Stimulated activated memory B cell treated with anti-CD40 and anti-IgM and Interleukin-4, amounts not matched to agents 10 μg/mL and 1 μg/mL and 100 μg/mL, for 72 hours (primary cell): ENCODE measurements around the gene HOXB2.

Experiments
- ATAC-seq: fragments of 150-1000 bp; cut with Tn5 transposase; 2 replicates; pipeline ENCODE4 v1.10.0; 2021
- H3K27ac Mint-ChIP-seq: one replicate; pipeline ENCODE4 v1.8.0; 2022; ENCODE audit warnings: mild to moderate bottlenecking, mixed read lengths
- H3K27me3 Mint-ChIP-seq: one replicate; pipeline ENCODE4 v1.8.0; 2022; ENCODE audit warnings: mixed read lengths
- H3K36me3 Mint-ChIP-seq: one replicate; pipeline ENCODE4 v1.8.0; 2022; ENCODE audit warnings: mixed read lengths
- H3K4me1 Mint-ChIP-seq: one replicate; pipeline ENCODE4 v1.8.0; 2022; ENCODE audit warnings: mixed read lengths
- H3K4me3 Mint-ChIP-seq: one replicate; pipeline ENCODE4 v1.8.0; 2022; ENCODE audit warnings: mild to moderate bottlenecking, moderate library complexity, mixed read lengths
- H3K9me3 Mint-ChIP-seq: one replicate; pipeline ENCODE4 v1.8.0; 2022; ENCODE audit warnings: mixed read lengths

Gene HOXB2

GRCh38 chr17:48563867-48564187 is 18.9 kb upstream of the HOXB2 start:
- Mint-ChIP-seq H3K9me3 (no peaks in the 10 kb centered on the region), H3K36me3 (no peaks in the 10 kb centered on the region), H3K4me1 (no peaks in the 10 kb centered on the region), H3K27ac (no peak overlapping the region), H3K4me3 (no peak overlapping the region), H3K27me3 (peaks cover 28% of the 10 kb centered on the region)
- no peak for ATAC-seq

- H3K9me3 Mint-ChIP-seq, result no peaks in the 10 kb centered on the region
- no peak overlapping the region for H3K4me3 Mint-ChIP-seq
- ATAC-seq, result no peak
- no peaks in the 10 kb centered on the region for H3K36me3 Mint-ChIP-seq
- no peak overlapping the region for H3K27ac Mint-ChIP-seq
- H3K27me3 Mint-ChIP-seq, result peaks cover 32% of the 10 kb centered on the region
- H3K4me1 Mint-ChIP-seq, result no peaks in the 10 kb centered on the region
These were observed 18.5 kb upstream of the HOXB2 start for GRCh38 chr17:48563385-48563838.

- no peak for ATAC-seq
- H3K9me3 Mint-ChIP-seq, result no peaks in the 10 kb centered on the region
- no peaks in the 10 kb centered on the region for H3K36me3 Mint-ChIP-seq
- H3K4me3 Mint-ChIP-seq, result no peak overlapping the region
- H3K4me1 Mint-ChIP-seq, result no peaks in the 10 kb centered on the region
- no peak overlapping the region for H3K27ac Mint-ChIP-seq
- H3K27me3 Mint-ChIP-seq, result peaks cover 37% of the 10 kb centered on the region
These were observed 18.0 kb upstream of the HOXB2 start for GRCh38 chr17:48562934-48563333.

- Mint-ChIP-seq H3K4me3 (no peak overlapping the region), H3K36me3 (no peaks in the 10 kb centered on the region), H3K9me3 (no peaks in the 10 kb centered on the region), H3K4me1 (no peaks in the 10 kb centered on the region), H3K27me3 (peaks cover 40% of the 10 kb centered on the region), H3K27ac (no peak overlapping the region)
- no peak for ATAC-seq
These were observed 17.2 kb upstream of the HOXB2 start for GRCh38 chr17:48561884-48562810.

- no peak overlapping the region for H3K27ac Mint-ChIP-seq
- no peak for ATAC-seq
- H3K27me3 Mint-ChIP-seq, result peaks cover 60% of the 10 kb centered on the region
- H3K4me3 Mint-ChIP-seq, result no peak overlapping the region
- H3K36me3 Mint-ChIP-seq, result no peaks in the 10 kb centered on the region
- H3K9me3 Mint-ChIP-seq, result no peaks in the 10 kb centered on the region
- peaks cover 3% of the 10 kb centered on the region for H3K4me1 Mint-ChIP-seq
These were observed 15.2 kb upstream of the HOXB2 start for GRCh38 chr17:48559840-48560817.

GRCh38 chr17:48559122-48559839 is 14.4 kb upstream of the HOXB2 start:
- no peak for ATAC-seq
- no peak overlapping the region for H3K27ac Mint-ChIP-seq
- H3K9me3 Mint-ChIP-seq, result no peaks in the 10 kb centered on the region
- H3K36me3 Mint-ChIP-seq, result no peaks in the 10 kb centered on the region
- H3K4me3 Mint-ChIP-seq, result no peak overlapping the region
- peaks cover 69% of the 10 kb centered on the region for H3K27me3 Mint-ChIP-seq
- H3K4me1 Mint-ChIP-seq, result peaks cover 7% of the 10 kb centered on the region

GRCh38 chr17:48558831-48559121 is 13.9 kb upstream of the HOXB2 start:
- peaks cover 71% of the 10 kb centered on the region for H3K27me3 Mint-ChIP-seq
- H3K4me3 Mint-ChIP-seq, result no peak overlapping the region
- no peaks in the 10 kb centered on the region for H3K36me3 Mint-ChIP-seq
- ATAC-seq, result no peak
- peaks cover 7% of the 10 kb centered on the region for H3K4me1 Mint-ChIP-seq
- H3K9me3 Mint-ChIP-seq, result no peaks in the 10 kb centered on the region
- no peak overlapping the region for H3K27ac Mint-ChIP-seq

- ATAC-seq, result no peak
- no peaks in the 10 kb centered on the region for H3K36me3 Mint-ChIP-seq
- H3K4me1 Mint-ChIP-seq, result peaks cover 7% of the 10 kb centered on the region
- H3K4me3 Mint-ChIP-seq, result no peak overlapping the region
- H3K27ac Mint-ChIP-seq, result no peak overlapping the region
- H3K27me3 Mint-ChIP-seq, result peaks cover 71% of the 10 kb centered on the region
- no peaks in the 10 kb centered on the region for H3K9me3 Mint-ChIP-seq
These were observed 13.3 kb upstream of the HOXB2 start for GRCh38 chr17:48558057-48558830.

GRCh38 chr17:48556576-48557401 is 11.9 kb upstream of the HOXB2 start:
- H3K36me3 Mint-ChIP-seq, result no peaks in the 10 kb centered on the region
- H3K9me3 Mint-ChIP-seq, result no peaks in the 10 kb centered on the region
- peaks cover 7% of the 10 kb centered on the region for H3K4me1 Mint-ChIP-seq
- no peak for ATAC-seq
- no peak overlapping the region for H3K27ac Mint-ChIP-seq
- H3K27me3 Mint-ChIP-seq, result peaks cover 82% of the 10 kb centered on the region
- H3K4me3 Mint-ChIP-seq, result no peak overlapping the region

GRCh38 chr17:48556229-48556575 is 11.3 kb upstream of the HOXB2 start:
- H3K4me3 Mint-ChIP-seq, result no peak overlapping the region
- H3K27me3 Mint-ChIP-seq, result peaks cover 87% of the 10 kb centered on the region
- H3K4me1 Mint-ChIP-seq, result peaks cover 7% of the 10 kb centered on the region
- H3K9me3 Mint-ChIP-seq, result no peaks in the 10 kb centered on the region
- no peak for ATAC-seq
- no peak overlapping the region for H3K27ac Mint-ChIP-seq
- no peaks in the 10 kb centered on the region for H3K36me3 Mint-ChIP-seq

GRCh38 chr17:48555258-48556228 is 10.6 kb upstream of the HOXB2 start:
- Mint-ChIP-seq H3K4me1 (peaks cover 7% of the 10 kb centered on the region), H3K27me3 (peaks cover 85% of the 10 kb centered on the region), H3K36me3 (no peaks in the 10 kb centered on the region), H3K4me3 (no peak overlapping the region), H3K27ac (no peak overlapping the region), H3K9me3 (no peaks in the 10 kb centered on the region)
- no peak for ATAC-seq

- H3K9me3 Mint-ChIP-seq, result no peaks in the 10 kb centered on the region
- no peak overlapping the region for H3K4me3 Mint-ChIP-seq
These were observed 9.7 kb upstream of the HOXB2 start for GRCh38 chr17:48554412-48555257.

More at GRCh38 chr17:48554412-48555257, 9.7 kb upstream of the HOXB2 start:
- ATAC-seq, result no peak
- Mint-ChIP-seq H3K27ac (no peak overlapping the region), H3K36me3 (no peaks in the 10 kb centered on the region), H3K27me3 (peaks cover 76% of the 10 kb centered on the region), H3K4me1 (peaks cover 7% of the 10 kb centered on the region)
